Psoas muscle (tissue), 8 donors: ENCODE measurements around the gene KIAA0513. TPM values are rescaled to one million over a fixed set of nuclear protein-coding genes. Genes with fewer than 3 reads are reported as not detected.
"Not testable (repeated sequence)": the region's sequence is repeated elsewhere in the genome, so short reads cannot be mapped to it uniquely, and the experiment has no call there.

ENCODE experiments used
- ATAC-seq, 4 donors: fragments of 200-7000 bp; cut with Tn5 transposase; one replicate each; pipeline ENCODE4 v1.9.1; 2020; ENCODE audit warnings: moderate library complexity in 3 of 4, mild to moderate bottlenecking in 2 of 4
- DNase-seq, 2 donors: peaks; one replicate each; pipeline ENCODE4 v3.0.0-alpha.2; 2020
- H3K27ac ChIP-seq: fragments of 200-600 bp; one replicate; pipeline ENCODE4 v1.8.0; 2022
- H3K27me3 ChIP-seq, 3 donors: fragments of 200-600 bp in 1 of 3; one replicate each; pipeline versions ENCODE4 v1.6.1 to v1.8.0; 2013 to 2022; ENCODE audit warnings: low read length in 2 of 3, mild to moderate bottlenecking in 2 of 3, moderate library complexity in 1 of 3; ENCODE audit not compliant: insufficient read depth in 3 of 3
- H3K36me3 ChIP-seq, 2 donors: fragments of 200-600 bp in 1 of 2; one replicate each; pipeline versions ENCODE4 v1.6.1 to v1.8.0; 2013 to 2022; ENCODE audit warnings: low read depth in 1 of 2, mild to moderate bottlenecking in 1 of 2, moderate library complexity in 1 of 2; ENCODE audit not compliant: insufficient read depth in 1 of 2
- H3K4me1 ChIP-seq: fragments of 200-600 bp; one replicate; pipeline ENCODE4 v1.8.0; 2022
- H3K4me3 ChIP-seq: fragments of 200-600 bp; one replicate; pipeline ENCODE4 v1.8.0; 2022; ENCODE audit warnings: mild to moderate bottlenecking
- H3K9me3 ChIP-seq: fragments of 200-600 bp; one replicate; pipeline ENCODE4 v1.8.0; 2022
- WGBS, 3 donors: extraction: QIAGEN DNeasy Blood & Tissue Kit; methylation state at CpG; one replicate each; pipeline versions ENCODE4 v1.1.6 to v1.1.7; 2013; 5-methylcytosine and 5-hydroxymethylcytosine counted together
- intact Hi-C, 2 donors: fragments of 100-400 bp; cut with DNase I; formaldehyde crosslinking; loops; one replicate each; pipeline versions ENCODE4 v1.11.0 to v1.14.2; 2022
- polyA plus RNA-seq, 3 donors: library from polyadenylated mRNA; stranded (reverse); fragments of 200-250 nt; gene quantifications; one replicate each; pipeline ENCODE4 v1.2.3, GENCODE V29; 2013
- total RNA-seq, 4 donors: library from RNA; stranded (reverse); fragmentation: NEBNext Ultra II Directional in 2 of 4; extraction: Animal tissue kit (Norgen Biotek cat#: 25700) in 2 of 4; gene quantifications; one replicate each; pipeline versions ENCODE4 v1.2.1 to v1.2.4, GENCODE V29; 2021 to 2023
- TF ChIP-seq, protein P1 (sequence below): fragments of 200-600 bp; IDR thresholded peaks from one replicate; pipeline ENCODE4 v1.8.0; 2022; ENCODE audit warnings: antibody characterized with exemption
- donor health status: healthy with polysubstance abuse.
- donor health status: DM: no; HTN: no; CAD: no; lungs with moderate emphysema.
- donor health status: Bipolar disorder and iron deficiency.
- donor health status: healthy.
- donor health status: DM: yes; HTN: yes; CAD: no.
- donor health status: DM: no; HTN: no; CAD: no.
- donor health status: DM: no; HTN: no; CAD: no.
- donor health status: DM: yes; HTN: yes; CAD: no.

Gene KIAA0513
- total and polyA plus RNA-seq, 7 donors = 3.6 to 18.2 (median 12.9) TPM

DNA sequence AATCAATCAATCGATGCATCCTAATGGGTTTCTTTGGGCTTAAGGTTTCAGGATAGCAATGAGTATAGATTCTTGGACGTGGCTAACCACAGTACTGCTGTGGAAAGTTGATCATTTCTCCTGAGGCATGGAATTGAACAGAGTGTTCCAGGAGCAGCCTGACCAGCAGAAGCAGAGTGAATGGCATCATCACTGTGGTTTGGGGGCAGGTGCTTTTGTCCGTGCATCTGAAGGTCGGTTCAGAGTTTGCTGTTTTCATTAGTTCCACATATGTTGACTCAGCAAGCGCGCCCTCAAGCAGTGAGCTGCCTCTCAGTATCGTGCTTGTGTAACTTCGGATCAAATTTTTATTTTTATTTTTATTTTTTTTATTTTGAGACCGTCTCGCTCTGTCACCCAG, 24.9 kb downstream of the KIAA0513 start:
- H3K9me3 ChIP-seq = no peaks in the 10 kb centered on the region
- TF ChIP-seq, protein P1, sequence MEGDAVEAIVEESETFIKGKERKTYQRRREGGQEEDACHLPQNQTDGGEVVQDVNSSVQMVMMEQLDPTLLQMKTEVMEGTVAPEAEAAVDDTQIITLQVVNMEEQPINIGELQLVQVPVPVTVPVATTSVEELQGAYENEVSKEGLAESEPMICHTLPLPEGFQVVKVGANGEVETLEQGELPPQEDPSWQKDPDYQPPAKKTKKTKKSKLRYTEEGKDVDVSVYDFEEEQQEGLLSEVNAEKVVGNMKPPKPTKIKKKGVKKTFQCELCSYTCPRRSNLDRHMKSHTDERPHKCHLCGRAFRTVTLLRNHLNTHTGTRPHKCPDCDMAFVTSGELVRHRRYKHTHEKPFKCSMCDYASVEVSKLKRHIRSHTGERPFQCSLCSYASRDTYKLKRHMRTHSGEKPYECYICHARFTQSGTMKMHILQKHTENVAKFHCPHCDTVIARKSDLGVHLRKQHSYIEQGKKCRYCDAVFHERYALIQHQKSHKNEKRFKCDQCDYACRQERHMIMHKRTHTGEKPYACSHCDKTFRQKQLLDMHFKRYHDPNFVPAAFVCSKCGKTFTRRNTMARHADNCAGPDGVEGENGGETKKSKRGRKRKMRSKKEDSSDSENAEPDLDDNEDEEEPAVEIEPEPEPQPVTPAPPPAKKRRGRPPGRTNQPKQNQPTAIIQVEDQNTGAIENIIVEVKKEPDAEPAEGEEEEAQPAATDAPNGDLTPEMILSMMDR = no peak
- no peak overlapping the region for H3K4me3 ChIP-seq
- H3K36me3 ChIP-seq = no peaks in the 10 kb centered on the region
- H3K27ac ChIP-seq = no peak overlapping the region
- intact Hi-C loops = loop anchor here in 1 of 2 donors (10.0 kb wide), 1 partner anchor 58 kb away; no protein-coding TSS in a partner anchor
- WGBS, 3 donors = 89 to 96% (median 93%) methylated on average over 10 of the region's 10 CpGs
- H3K4me1 ChIP-seq = peaks cover 14% of the 10 kb centered on the region
- H3K27me3 ChIP-seq = no peaks in the 10 kb centered on the region
- DNase-seq (peak in 1 of 2 donors; percentile 6), ATAC-seq (no peak)

DNA sequence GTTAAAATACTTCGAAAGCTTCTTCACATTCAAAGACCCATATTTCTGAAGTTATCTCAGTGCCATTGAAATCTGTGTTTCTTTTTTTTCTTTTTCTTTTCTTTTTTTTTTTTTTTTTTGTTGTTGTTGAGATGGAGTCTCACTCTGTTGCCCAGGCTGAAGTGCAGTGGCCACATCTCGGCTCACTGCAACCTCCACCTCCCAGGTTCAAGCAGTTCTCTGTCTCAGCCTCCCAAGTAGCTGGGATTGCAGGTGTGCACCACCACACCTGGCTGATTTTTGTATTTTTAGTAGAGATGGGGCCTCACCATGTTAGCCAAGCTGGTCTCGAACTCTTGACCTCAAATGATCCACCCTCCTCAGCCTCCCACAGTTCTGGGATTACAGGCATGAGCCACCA, 26.7 kb downstream of the KIAA0513 start:
- ATAC-seq, H3K4me1 ChIP-seq, DNase-seq, H3K27me3 ChIP-seq, H3K4me3 ChIP-seq, H3K27ac ChIP-seq, H3K36me3 ChIP-seq, H3K9me3 ChIP-seq: not testable (repeated sequence)
- 93 to 97% (median 97%) methylated on average over 3 of the region's 3 CpGs for WGBS, 3 donors
- intact Hi-C loops = loop anchor here in 1 of 2 donors (10.0 kb wide), 1 partner anchor 60 kb away; no protein-coding TSS in a partner anchor

DNA sequence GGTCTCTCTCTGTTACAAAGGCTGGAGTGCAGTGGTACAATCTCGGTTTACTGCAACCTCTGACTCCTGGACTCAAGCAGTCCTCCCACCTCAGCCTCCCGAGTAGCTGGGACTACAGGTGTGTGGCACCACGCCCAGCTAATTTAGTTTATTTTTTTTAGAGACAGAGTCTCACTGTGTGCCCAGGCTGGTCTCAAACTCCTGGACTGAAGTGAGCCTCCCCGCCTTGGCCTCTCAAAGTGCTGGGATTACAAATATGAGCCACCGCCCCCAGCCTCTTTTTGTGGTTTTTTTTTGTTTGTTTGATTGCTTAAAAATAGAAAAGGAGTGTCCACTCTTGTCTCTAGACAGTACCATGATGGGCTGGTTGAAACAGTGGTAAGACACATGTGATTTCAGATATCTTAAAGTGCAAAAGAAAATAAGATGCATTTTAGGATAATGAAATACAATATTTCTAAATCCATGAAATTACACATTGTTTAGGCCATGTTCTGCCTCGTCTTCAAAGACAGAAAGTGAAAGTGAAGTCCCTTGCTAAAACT, 27.4 kb downstream of the KIAA0513 start:
- WGBS, 3 donors = 62 to 76% (median 70%) methylated on average over 6 of the region's 6 CpGs
- Histone ChIP-seq H3K36me3 (no peaks in the 10 kb centered on the region), H3K27ac (peak overlapping the region; percentile 50), H3K27me3 (no peaks in the 10 kb centered on the region), H3K4me1 (peaks cover 9% of the 10 kb centered on the region), H3K9me3 (no peaks in the 10 kb centered on the region), H3K4me3 (peak overlapping the region; percentile 33)
- intact Hi-C loops = loop anchor here in 1 of 2 donors (10.0 kb wide), 1 partner anchor 60 kb away; no protein-coding TSS in a partner anchor
- TF ChIP-seq, protein P1 = no peak
- no peak for ATAC-seq
- no peak for DNase-seq

DNA sequence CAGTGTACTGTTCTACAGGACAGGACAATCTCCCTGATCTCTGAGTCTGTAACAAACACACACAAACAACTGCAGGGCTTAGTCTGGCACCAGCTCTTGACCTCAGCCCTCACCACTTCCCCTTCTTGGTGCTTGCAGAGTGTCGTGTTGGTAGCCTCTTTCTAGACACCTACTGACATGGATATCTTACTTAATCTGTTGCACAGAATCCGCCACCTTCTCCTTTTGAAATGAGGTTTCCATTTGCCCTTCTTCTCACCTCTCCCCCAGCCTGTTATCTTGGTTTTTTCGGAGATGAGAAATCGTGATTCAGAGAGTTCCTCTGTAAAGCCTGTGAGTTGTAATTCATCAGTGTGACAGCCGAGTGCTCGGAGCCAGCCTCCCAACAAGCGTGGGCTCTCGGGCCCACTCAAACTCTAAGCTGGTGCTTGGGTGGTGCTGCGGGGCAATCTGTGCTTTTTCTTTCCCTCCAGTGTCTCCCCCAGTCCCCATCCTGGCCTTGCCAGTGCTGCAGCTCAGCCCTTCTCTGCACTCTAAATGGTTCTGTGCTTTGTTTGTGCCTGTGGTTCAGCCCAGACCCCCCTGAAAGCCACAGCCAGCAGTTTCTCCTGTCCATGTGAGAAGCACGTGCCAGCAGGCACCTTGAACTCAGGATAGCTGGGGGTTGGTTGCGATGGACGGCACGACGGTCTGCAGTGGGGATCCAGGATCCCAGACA, 28.1 kb downstream of the KIAA0513 start:
- Histone ChIP-seq H3K4me1 (peaks cover 9% of the 10 kb centered on the region), H3K4me3 (peak overlapping the region; percentile 33), H3K27ac (peak overlapping the region; percentile 50), H3K36me3 (no peaks in the 10 kb centered on the region), H3K9me3 (no peaks in the 10 kb centered on the region), H3K27me3 (no peaks in the 10 kb centered on the region)
- intact Hi-C loops = loop anchor here in 1 of 2 donors (10.0 kb wide), 1 partner anchor 61 kb away; no protein-coding TSS in a partner anchor
- peak; percentile 60 to 78 (median 70) for ATAC-seq
- WGBS, 3 donors = 42 to 70% (median 45%) methylated on average over 14 of the region's 14 CpGs
- TF ChIP-seq, protein P1 = no peak
- DNase-seq = no peak

DNA sequence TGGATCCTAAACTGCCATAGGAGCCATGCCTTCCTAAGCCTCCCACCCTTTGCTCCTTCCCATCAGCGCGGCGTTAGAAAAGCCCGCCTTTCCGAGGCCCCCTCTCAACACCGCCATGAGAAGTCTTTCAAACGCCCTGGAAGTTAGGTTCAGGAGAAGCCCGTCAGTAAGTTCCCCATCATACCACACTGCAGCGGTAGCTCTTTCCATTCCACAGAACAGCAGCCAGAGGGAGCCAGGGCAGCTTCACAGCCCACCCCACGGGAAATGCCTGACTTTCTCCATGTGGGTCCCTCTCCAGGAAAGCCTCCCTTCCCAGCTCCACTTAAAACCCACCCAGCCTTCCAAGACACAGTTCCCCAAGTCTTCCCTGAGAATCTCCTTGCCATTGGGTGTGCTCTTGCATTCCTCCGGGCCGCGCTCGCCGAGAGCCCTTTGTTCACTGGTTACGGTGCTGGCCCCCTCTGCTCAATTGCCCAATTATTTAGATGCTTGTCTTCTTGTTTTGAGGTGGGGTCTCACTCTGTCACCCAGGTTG, 28.7 kb downstream of the KIAA0513 start:
- Histone ChIP-seq H3K27me3 (no peaks in the 10 kb centered on the region), H3K36me3 (no peaks in the 10 kb centered on the region), H3K27ac (peak overlapping the region; percentile 50), H3K4me3 (no peak overlapping the region), H3K9me3 (no peaks in the 10 kb centered on the region), H3K4me1 (peaks cover 5% of the 10 kb centered on the region)
- 78 to 87% (median 82%) methylated on average over 16 of the region's 16 CpGs for WGBS, 3 donors
- TF ChIP-seq, protein P1 = no peak
- DNase-seq = no peak
- ATAC-seq = peak in 3 of 4 donors; percentile 21 to 66 (median 37)
- intact Hi-C loops = loop anchor here in 1 of 2 donors (10.0 kb wide), 1 partner anchor 61 kb away; no protein-coding TSS in a partner anchor
